Mesendoderm (in vitro differentiated cells): ENCODE results near the gene B3GAT3.

Source experiments
- DNase-seq: peaks from one replicate; pipeline ENCODE4 v3.0.0; 2013
- H2AK5ac ChIP-seq: 2 replicates; pipeline ENCODE4 v1.6.1; 2013; ENCODE audit warnings: low read length, inconsistent platforms
- H2BK120ac ChIP-seq: 2 replicates; pipeline ENCODE4 v1.6.1; 2013; ENCODE audit warnings: low read depth, mild to moderate bottlenecking, low read length, moderate library complexity, mixed read lengths
- H2BK15ac ChIP-seq: replicated peaks from 2 replicates; pipeline ENCODE4 v1.6.1; 2013; ENCODE audit warnings: low read depth, mild to moderate bottlenecking, moderate library complexity
- H2BK5ac ChIP-seq: 2 replicates; pipeline ENCODE4 v1.6.1; 2013; ENCODE audit warnings: low read length, inconsistent platforms
- H3K18ac ChIP-seq: 2 replicates; pipeline ENCODE4 v1.6.1; 2013; ENCODE audit warnings: mild to moderate bottlenecking, low read length, mixed read lengths
- H3K23ac ChIP-seq: one replicate; pipeline ENCODE4 v1.6.1; 2013; ENCODE audit warnings: low read length
- H3K27ac ChIP-seq: 2 replicates; pipeline ENCODE4 v1.5.1; 2013; ENCODE audit warnings: low read depth, mild to moderate bottlenecking, inconsistent platforms, low read length, moderate library complexity
- H3K27me3 ChIP-seq: 2 replicates; pipeline ENCODE4 v1.6.1; 2013; ENCODE audit warnings: low read length, control low read depth, mild to moderate bottlenecking, inconsistent platforms; ENCODE audit not compliant: insufficient read depth, poor library complexity
- H3K36me3 ChIP-seq: 2 replicates; pipeline ENCODE4 v1.6.1; 2013; ENCODE audit warnings: low read length, inconsistent platforms; ENCODE audit not compliant: control insufficient read depth, insufficient read depth
- H3K4ac ChIP-seq: one replicate; pipeline ENCODE4 v1.6.1; 2013; ENCODE audit warnings: low read depth, mild to moderate bottlenecking, low read length, moderate library complexity
- H3K4me1 ChIP-seq: 2 replicates; pipeline ENCODE4 v1.6.1; 2013; ENCODE audit warnings: low read depth, low read length, inconsistent platforms; ENCODE audit not compliant: control insufficient read depth
- H3K4me2 ChIP-seq: 2 replicates; pipeline ENCODE4 v1.6.1; 2013; ENCODE audit warnings: low read length
- H3K4me3 ChIP-seq: 2 replicates; pipeline ENCODE4 v1.5.1; 2013; ENCODE audit warnings: mild to moderate bottlenecking, low read length
- H3K56ac ChIP-seq: one replicate; pipeline ENCODE4 v1.6.1; 2013; ENCODE audit warnings: low read length
- H3K79me1 ChIP-seq: 2 replicates; pipeline ENCODE4 v1.6.1; 2013; ENCODE audit warnings: low read length, inconsistent platforms
- H3K79me2 ChIP-seq: 2 replicates; pipeline ENCODE4 v1.6.1; 2013; ENCODE audit warnings: mild to moderate bottlenecking, low read length; ENCODE audit not compliant: control insufficient read depth, insufficient read depth
- H3K9ac ChIP-seq: 2 replicates; pipeline ENCODE4 v1.6.1; 2013; ENCODE audit warnings: low read length, inconsistent platforms
- H4K5ac ChIP-seq: one replicate; pipeline ENCODE4 v1.6.1; 2013; ENCODE audit warnings: low read length
- H4K8ac ChIP-seq: one replicate; pipeline ENCODE4 v1.6.1; 2013; ENCODE audit warnings: low read depth, mild to moderate bottlenecking, control low read depth, low read length, moderate library complexity
- whole genome bisulfite sequencing: extraction: QIAGEN DNeasy Blood & Tissue Kit; methylation state at CpG from one replicate; pipeline ENCODE4 v1.1.7; 2013; ENCODE audit warnings: low lambda C conversion rate, missing lambda C conversion rate; ENCODE audit not compliant: insufficient coverage; ENCODE audit errors: extremely low coverage; 5-methylcytosine and 5-hydroxymethylcytosine counted together

B3GAT3 gene

GRCh38 chr11:62665599-62666258, 43.9 kb upstream of the B3GAT3 start:
- Histone ChIP-seq H3K79me1 (peaks cover 15% of the 10 kb centered on the region), H2BK5ac (peak overlapping the region; percentile 48), H3K4me1 (no peaks in the 10 kb centered on the region), H4K5ac (no peak overlapping the region), H2AK5ac (peak overlapping the region; percentile 20), H3K18ac (peak overlapping the region; percentile 94), H3K23ac (peak overlapping the region; percentile 54), H3K4ac (peak overlapping the region; percentile 95), H3K36me3 (peaks cover 4% of the 10 kb centered on the region), H3K27me3 (no peaks in the 10 kb centered on the region), H3K9ac (peak overlapping the region; percentile 96), H3K79me2 (peaks cover 33% of the 10 kb centered on the region), H3K4me3 (peak overlapping the region; percentile 80), H3K4me2 (peak overlapping the region; percentile 69), H3K27ac (peak overlapping the region; percentile 73), H4K8ac (peak overlapping the region; percentile 42), H3K56ac (peak overlapping the region; percentile 96), H2BK120ac (peak overlapping the region; percentile 7), H2BK15ac (no peak overlapping the region)
- no CpG with 5 or more reads among the region's 39 CpGs for WGBS
- DNase-seq = peak; percentile 57

- peak within 1 kb of the TSS; percentile 98 for H3K4ac ChIP-seq
- peak within 1 kb of the TSS; percentile 96 for H3K9ac ChIP-seq
- no peaks in the 10 kb centered on the region for H3K27me3 ChIP-seq
- H3K23ac ChIP-seq = peak within 1 kb of the TSS; percentile 94
- H4K5ac ChIP-seq = no peak within 1 kb of the TSS
- H3K4me2 ChIP-seq = peak within 1 kb of the TSS; percentile 69
- peaks cover 4% of the 10 kb centered on the region for H3K36me3 ChIP-seq
- H3K4me1 ChIP-seq = no peaks in the 10 kb centered on the region
- peak within 1 kb of the TSS; percentile 98 for H3K56ac ChIP-seq
- peak within 1 kb of the TSS; percentile 20 for H2AK5ac ChIP-seq
- peak within 1 kb of the TSS; percentile 99 for H3K27ac ChIP-seq
- H3K79me1 ChIP-seq = peaks cover 15% of the 10 kb centered on the region
- H2BK15ac ChIP-seq = no peak within 1 kb of the TSS
- peak within 1 kb of the TSS; percentile 98 for H3K4me3 ChIP-seq
- peak; percentile 96 for DNase-seq
- peak within 1 kb of the TSS; percentile 55 for H2BK120ac ChIP-seq
- peaks cover 33% of the 10 kb centered on the region for H3K79me2 ChIP-seq
- H3K18ac ChIP-seq = peak within 1 kb of the TSS; percentile 100
- peak within 1 kb of the TSS; percentile 63 for H2BK5ac ChIP-seq
- no CpG with 5 or more reads among the region's 47 CpGs for WGBS
- H4K8ac ChIP-seq = peak within 1 kb of the TSS; percentile 42
These were observed 43.4 kb upstream of the B3GAT3 start, which contains the start of the genes C11orf98 and CSKMT for GRCh38 chr11:62665075-62665598. Gene C11orf98, minus strand, starts transcription at chr11:62665210. Its CDS starts 41 bp downstream, at chr11:62665169. Gene CSKMT, plus strand, starts transcription at chr11:62665312. Its CDS starts 568 bp downstream, at chr11:62665880.

GRCh38 chr11:62664405-62665074, 42.8 kb upstream of the B3GAT3 start:
- no peak overlapping the region for H2BK15ac ChIP-seq
- H3K56ac ChIP-seq = peak overlapping the region; percentile 98
- H3K79me2 ChIP-seq = peaks cover 33% of the 10 kb centered on the region
- H3K36me3 ChIP-seq = peaks cover 4% of the 10 kb centered on the region
- DNase-seq = peak; percentile 92
- peak overlapping the region; percentile 98 for H3K4me3 ChIP-seq
- no peak overlapping the region for H4K5ac ChIP-seq
- H2BK5ac ChIP-seq = peak overlapping the region; percentile 63
- H3K4me2 ChIP-seq = peak overlapping the region; percentile 50
- H3K23ac ChIP-seq = peak overlapping the region; percentile 94
- peak overlapping the region; percentile 100 for H3K18ac ChIP-seq
- H3K9ac ChIP-seq = peak overlapping the region; percentile 93
- no peak overlapping the region for H4K8ac ChIP-seq
- H3K4me1 ChIP-seq = no peaks in the 10 kb centered on the region
- H3K27me3 ChIP-seq = no peaks in the 10 kb centered on the region
- H2BK120ac ChIP-seq = peak overlapping the region; percentile 55
- H3K27ac ChIP-seq = peak overlapping the region; percentile 99
- H3K4ac ChIP-seq = peak overlapping the region; percentile 98
- no CpG with 5 or more reads among the region's 36 CpGs for WGBS
- H2AK5ac ChIP-seq = no peak overlapping the region
- H3K79me1 ChIP-seq = peaks cover 15% of the 10 kb centered on the region

GRCh38 chr11:62656796-62657429, 35.1 kb upstream of the B3GAT3 start:
- H3K27me3 ChIP-seq = peaks cover 3% of the 10 kb centered on the region
- no peaks in the 10 kb centered on the region for H3K36me3 ChIP-seq
- no peak overlapping the region for H4K8ac ChIP-seq
- H2AK5ac ChIP-seq = no peak overlapping the region
- H3K18ac ChIP-seq = no peak overlapping the region
- no peak for DNase-seq
- H3K79me2 ChIP-seq = peaks cover 7% of the 10 kb centered on the region
- H3K9ac ChIP-seq = no peak overlapping the region
- no peak overlapping the region for H2BK5ac ChIP-seq
- no CpG with 5 or more reads among the region's 5 CpGs for WGBS
- H3K79me1 ChIP-seq = peaks cover 6% of the 10 kb centered on the region
- no peak overlapping the region for H3K4me2 ChIP-seq
- H2BK120ac ChIP-seq = no peak overlapping the region
- H3K4ac ChIP-seq = no peak overlapping the region
- H3K4me3 ChIP-seq = no peak overlapping the region
- no peak overlapping the region for H3K23ac ChIP-seq
- no peak overlapping the region for H3K27ac ChIP-seq
- no peak overlapping the region for H3K56ac ChIP-seq
- H2BK15ac ChIP-seq = no peak overlapping the region
- H4K5ac ChIP-seq = no peak overlapping the region
- peaks cover 2% of the 10 kb centered on the region for H3K4me1 ChIP-seq

GRCh38 chr11:62654297-62654696, 32.5 kb upstream of the B3GAT3 start:
- Histone ChIP-seq H3K79me1 (peaks cover 10% of the 10 kb centered on the region), H3K18ac (no peak overlapping the region), H3K4ac (no peak overlapping the region), H3K56ac (no peak overlapping the region), H2BK120ac (no peak overlapping the region), H4K8ac (no peak overlapping the region), H3K36me3 (peaks cover 3% of the 10 kb centered on the region), H3K4me1 (peaks cover 2% of the 10 kb centered on the region), H4K5ac (no peak overlapping the region), H3K23ac (no peak overlapping the region), H3K27ac (no peak overlapping the region), H3K9ac (no peak overlapping the region), H2AK5ac (no peak overlapping the region), H3K79me2 (peaks cover 10% of the 10 kb centered on the region), H2BK5ac (no peak overlapping the region), H3K4me2 (no peak overlapping the region), H2BK15ac (no peak overlapping the region), H3K27me3 (peaks cover 3% of the 10 kb centered on the region), H3K4me3 (no peak overlapping the region)
- WGBS = no CpG with 5 or more reads among the region's 11 CpGs
- no peak for DNase-seq
